A673 (cell line): ENCODE results near the gene PXN.

Experiments
- CTCF ChIP-seq: fragments of 300-800, 200-600 bp; sonication (generic); conservative IDR thresholded peaks from 2 replicates; pipeline ENCODE4 v1.5.1; 2017; ENCODE audit warnings: low read depth, mild to moderate bottlenecking, antibody characterized with exemption, low read length, moderate library complexity, mixed read lengths
- EZH2 ChIP-seq: fragments of 200-600 bp; sonication (generic); IDR thresholded peaks from 2 replicates; pipeline ENCODE4 v1.6.1; 2017; ENCODE audit warnings: borderline replicate concordance, low read depth, mild to moderate bottlenecking, mixed read lengths, antibody characterized with exemption, low read length; ENCODE audit not compliant: poor library complexity, severe bottlenecking

- TF ChIP-seq EZH2 (no peak), CTCF (no peak)
Measured at GRCh38 chr12:120181991-120182631, 83.4 kb downstream of the PXN start.
